GM12878 (cell line): Measurements from ENCODE around the gene CYP24A1.

ENCODE experiments used
- BMI1 ChIP-seq: fragments of 450-650 bp; IDR thresholded peaks from 2 replicates; pipeline ENCODE4 v1.6.1; 2016; ENCODE audit warnings: mild to moderate bottlenecking, moderate library complexity, borderline replicate concordance
- CBX3 ChIP-seq: fragments of 200-600 bp; sonication (generic); IDR thresholded peaks from 2 replicates; pipeline ENCODE4 v1.6.1; 2016; ENCODE audit warnings: low read depth, borderline replicate concordance
- CTCF ChIP-seq, 3 experiments: IDR thresholded peaks in 2 of 3; conservative IDR thresholded peaks in 1 of 3; 2 replicates each; pipeline ENCODE4 v1.5.1; 2011; ENCODE audit warnings: low read depth in 3 of 3, low read length in 3 of 3, mild to moderate bottlenecking in 3 of 3, control low read depth in 2 of 3, moderate library complexity in 2 of 3, inconsistent platforms in 1 of 3, mixed read lengths in 1 of 3; ENCODE audit not compliant: control insufficient read depth in 2 of 3, insufficient read depth in 1 of 3; ENCODE audit errors: extremely low read depth in 1 of 3
- HDGF ChIP-seq: fragments of 450-650 bp; IDR thresholded peaks from 2 replicates; pipeline ENCODE4 v1.6.1; 2016; ENCODE audit warnings: antibody characterized with exemption
- POLR2AphosphoS5 ChIP-seq: IDR thresholded peaks from 2 replicates; pipeline ENCODE4 v1.6.1; 2011; ENCODE audit warnings: mild to moderate bottlenecking, low read length, inconsistent platforms
- RAD21 ChIP-seq: IDR thresholded peaks from 2 replicates; pipeline ENCODE4 v1.6.1; 2011; ENCODE audit warnings: mild to moderate bottlenecking, low read depth, low read length, moderate library complexity; ENCODE audit not compliant: insufficient read depth
- ZNF384 ChIP-seq: IDR thresholded peaks from 2 replicates; pipeline ENCODE4 v1.6.1; 2012; ENCODE audit warnings: low read depth, mild to moderate bottlenecking, low read length, improper control_type of control experiment, borderline replicate concordance
- ZNF592 ChIP-seq: fragments of 450-650 bp; IDR thresholded peaks from 2 replicates; pipeline ENCODE4 v1.6.1; 2017; ENCODE audit warnings: mild to moderate bottlenecking, moderate library complexity

GRCh38 chr20:54174457-54175175 is 830 bp upstream of the CYP24A1 start:
- TF ChIP-seq ZNF384 (no peak), POLR2AphosphoS5 (no peak), RAD21 (no peak), CTCF (IDR thresholded peaks at IDR 0.05 in 2 of 3, conservative IDR thresholded peaks at IDR 0.05 in 1 of 3; ENCODE audit: control insufficient read depth in 2 of 3, extremely low read depth in 1 of 3, insufficient read depth in 1 of 3, low read depth in 3 of 3, low read length in 3 of 3) (no peak), ZNF592 (no peak), CBX3 (no peak), HDGF (no peak), BMI1 (no peak)
